Muscle of leg (tissue), 11 donors: ENCODE data around the gene NPAS3. TPM values are rescaled to one million over a fixed set of nuclear protein-coding genes. Genes with fewer than 3 reads are reported as not detected.

Experiments used
- DNase-seq: peaks from one replicate; pipeline ENCODE4 v3.0.0; 2013
- H3K27ac ChIP-seq: one replicate; pipeline ENCODE4 v1.5.1; 2013; ENCODE audit warnings: mild to moderate bottlenecking, low read length, control low read depth
- H3K27me3 ChIP-seq: one replicate; pipeline ENCODE4 v1.6.1; 2013; ENCODE audit warnings: low read length; ENCODE audit not compliant: control insufficient read depth, insufficient read depth
- H3K36me3 ChIP-seq: one replicate; pipeline ENCODE4 v1.6.1; 2013; ENCODE audit warnings: low read length; ENCODE audit not compliant: control insufficient read depth, insufficient read depth
- H3K4me1 ChIP-seq: one replicate; pipeline ENCODE4 v1.6.1; 2013; ENCODE audit warnings: low read length; ENCODE audit not compliant: control insufficient read depth, insufficient read depth
- H3K4me3 ChIP-seq: one replicate; pipeline ENCODE4 v1.5.1; 2013; ENCODE audit warnings: low read length, control low read depth
- H3K9me3 ChIP-seq: replicated peaks from 2 replicates; pipeline ENCODE4 v1.6.1; 2013; ENCODE audit warnings: low read depth, low read length; ENCODE audit not compliant: control insufficient read depth
- WGBS: methylation state at CpG from one replicate; pipeline ENCODE4 v1.1.5; 2013; ENCODE audit warnings: missing lambda C conversion rate; ENCODE audit not compliant: insufficient coverage; 5-methylcytosine and 5-hydroxymethylcytosine counted together
- polyA plus RNA-seq, 8 donors: library from polyadenylated mRNA; unstranded; fragments of 120-200 nt; gene quantifications; one replicate each; pipeline versions ENCODE4 v1.2.1 to v1.2.3, GENCODE V29; 2013; ENCODE audit warnings: inconsistent platforms in 1 of 8, low replicate concordance in 1 of 8; ENCODE audit not compliant: insufficient read length in 8 of 8, insufficient read depth in 1 of 8
- total RNA-seq: library from RNA; stranded (reverse); fragments of 120-200 nt; gene quantifications from one replicate; pipeline ENCODE4 v1.2.4, GENCODE V29; 2013

Gene NPAS3
- total and polyA plus RNA-seq, 9 donors: 3.4 to 7.6 (median 5.1) TPM

- 62% methylated on average over 3 of the region's 9 CpGs for WGBS
- no peak for DNase-seq
- H3K27ac ChIP-seq: no peak overlapping the region
- H3K36me3 ChIP-seq: no peaks in the 10 kb centered on the region
- no peaks in the 10 kb centered on the region for H3K4me1 ChIP-seq
- no peak overlapping the region for H3K4me3 ChIP-seq
- no peaks in the 10 kb centered on the region for H3K27me3 ChIP-seq
- no peaks in the 10 kb centered on the region for H3K9me3 ChIP-seq
Measured at GRCh38 chr14:33580231-33580749, 641.6 kb downstream of the NPAS3 start.

GRCh38 chr14:33580841-33581240 lies 642.2 kb downstream of the NPAS3 start:
- Histone ChIP-seq H3K4me1 (no peaks in the 10 kb centered on the region), H3K27me3 (no peaks in the 10 kb centered on the region), H3K9me3 (no peaks in the 10 kb centered on the region), H3K27ac (no peak overlapping the region), H3K36me3 (no peaks in the 10 kb centered on the region), H3K4me3 (no peak overlapping the region)
- WGBS: 100% methylated on average over 1 of the region's 2 CpGs
- no peak for DNase-seq

GRCh38 chr14:33584697-33585096 lies 646.0 kb downstream of the NPAS3 start:
- no peak for DNase-seq
- 71% methylated on average over 1 of the region's 2 CpGs for WGBS
- no peaks in the 10 kb centered on the region for H3K27me3 ChIP-seq
- no peaks in the 10 kb centered on the region for H3K9me3 ChIP-seq
- H3K36me3 ChIP-seq: no peaks in the 10 kb centered on the region
- H3K4me3 ChIP-seq: no peak overlapping the region
- H3K27ac ChIP-seq: no peak overlapping the region
- no peaks in the 10 kb centered on the region for H3K4me1 ChIP-seq

- WGBS: no CpG with 5 or more reads among the region's 4 CpGs
Measured at GRCh38 chr14:33586806-33587205, 648.1 kb downstream of the NPAS3 start.

GRCh38 chr14:33587791-33588190 lies 649.1 kb downstream of the NPAS3 start:
- Histone ChIP-seq H3K27ac (no peak overlapping the region), H3K27me3 (no peaks in the 10 kb centered on the region), H3K36me3 (no peaks in the 10 kb centered on the region), H3K4me3 (no peak overlapping the region), H3K4me1 (no peaks in the 10 kb centered on the region), H3K9me3 (no peaks in the 10 kb centered on the region)
- no CpG with 5 or more reads among the region's 5 CpGs for WGBS
- no peak for DNase-seq

More at GRCh38 chr14:33586806-33587205, 648.1 kb downstream of the NPAS3 start:
- H3K4me3 ChIP-seq: no peak overlapping the region
- H3K4me1 ChIP-seq: no peaks in the 10 kb centered on the region
- H3K9me3 ChIP-seq: no peaks in the 10 kb centered on the region
- H3K27ac ChIP-seq: no peak overlapping the region
- no peaks in the 10 kb centered on the region for H3K36me3 ChIP-seq
- no peaks in the 10 kb centered on the region for H3K27me3 ChIP-seq
- no peak for DNase-seq

GRCh38 chr14:33588771-33589170 lies 650.1 kb downstream of the NPAS3 start:
- H3K36me3 ChIP-seq: no peaks in the 10 kb centered on the region
- H3K9me3 ChIP-seq: no peaks in the 10 kb centered on the region
- WGBS: 93% methylated on average over 3 of the region's 4 CpGs
- H3K27ac ChIP-seq: no peak overlapping the region
- no peak for DNase-seq
- H3K27me3 ChIP-seq: no peaks in the 10 kb centered on the region
- H3K4me1 ChIP-seq: no peaks in the 10 kb centered on the region
- H3K4me3 ChIP-seq: no peak overlapping the region

- H3K9me3 ChIP-seq: no peaks in the 10 kb centered on the region
- H3K4me3 ChIP-seq: no peak overlapping the region
- no peaks in the 10 kb centered on the region for H3K27me3 ChIP-seq
- H3K4me1 ChIP-seq: no peaks in the 10 kb centered on the region
- no peak overlapping the region for H3K27ac ChIP-seq
- no peaks in the 10 kb centered on the region for H3K36me3 ChIP-seq
- DNase-seq: no peak
- WGBS: 30% methylated on average over 2 of the region's 3 CpGs
Measured at GRCh38 chr14:33589334-33589733, 650.7 kb downstream of the NPAS3 start.

GRCh38 chr14:33590891-33591630 lies 652.4 kb downstream of the NPAS3 start:
- no peak for DNase-seq
- H3K27me3 ChIP-seq: no peaks in the 10 kb centered on the region
- H3K4me1 ChIP-seq: no peaks in the 10 kb centered on the region
- no peaks in the 10 kb centered on the region for H3K9me3 ChIP-seq
- no peak overlapping the region for H3K27ac ChIP-seq
- H3K36me3 ChIP-seq: no peaks in the 10 kb centered on the region
- no peak overlapping the region for H3K4me3 ChIP-seq
- 81% methylated on average over 2 of the region's 4 CpGs for WGBS

GRCh38 chr14:33592297-33592696 lies 653.6 kb downstream of the NPAS3 start:
- H3K27ac ChIP-seq: no peak overlapping the region
- DNase-seq: no peak
- H3K27me3 ChIP-seq: no peaks in the 10 kb centered on the region
- H3K9me3 ChIP-seq: no peaks in the 10 kb centered on the region
- 58% methylated on average over 2 of the region's 2 CpGs for WGBS
- H3K4me3 ChIP-seq: no peak overlapping the region
- H3K36me3 ChIP-seq: no peaks in the 10 kb centered on the region
- H3K4me1 ChIP-seq: no peaks in the 10 kb centered on the region

GRCh38 chr14:33596211-33597080 lies 657.8 kb downstream of the NPAS3 start:
- Histone ChIP-seq H3K27me3 (no peaks in the 10 kb centered on the region), H3K9me3 (no peaks in the 10 kb centered on the region), H3K4me1 (no peaks in the 10 kb centered on the region), H3K27ac (no peak overlapping the region), H3K36me3 (no peaks in the 10 kb centered on the region), H3K4me3 (no peak overlapping the region)
- DNase-seq: no peak
- no CpG with 5 or more reads among the region's 8 CpGs for WGBS
